Mucosa of rectum (tissue), 2 donors: ENCODE results near the gene GRIA1.

Experiments
- H3K27ac ChIP-seq, 2 donors: one replicate each; pipeline ENCODE4 v1.7.0; 2013; ENCODE audit warnings: inconsistent platforms in 2 of 2, low read depth in 2 of 2, low read length in 2 of 2
- H3K27me3 ChIP-seq, 2 donors: one replicate each; pipeline ENCODE4 v1.7.0; 2013; ENCODE audit warnings: low read length in 2 of 2; ENCODE audit not compliant: control insufficient read depth in 2 of 2, insufficient read depth in 2 of 2
- H3K36me3 ChIP-seq, 2 donors: one replicate each; pipeline ENCODE4 v1.7.0; 2013; ENCODE audit warnings: low read length in 2 of 2; ENCODE audit not compliant: control insufficient read depth in 2 of 2, insufficient read depth in 2 of 2
- H3K4me1 ChIP-seq, 2 donors: one replicate each; pipeline ENCODE4 v1.7.0; 2013; ENCODE audit warnings: low read length in 2 of 2, mild to moderate bottlenecking in 1 of 2; ENCODE audit not compliant: control insufficient read depth in 2 of 2, insufficient read depth in 2 of 2
- H3K4me3 ChIP-seq, 2 donors: one replicate each; pipeline ENCODE4 v1.7.0; 2013; ENCODE audit warnings: low read length in 2 of 2
- H3K9ac ChIP-seq, 2 donors: one replicate each; pipeline ENCODE4 v1.7.0; 2013; ENCODE audit warnings: low read length in 2 of 2, low read depth in 1 of 2, mild to moderate bottlenecking in 1 of 2
- H3K9me3 ChIP-seq, 2 donors: one replicate each; pipeline ENCODE4 v1.7.0; 2013; ENCODE audit warnings: low read length in 2 of 2; ENCODE audit not compliant: control insufficient read depth in 2 of 2
- donor health status: healthy.
- donor health status: Normal muscosa, but diverticular disease.

The GRIA1 gene

GRCh38 chr5:153517241-153517611, 26.8 kb downstream of the GRIA1 start:
- no peak overlapping the region for H3K9ac ChIP-seq
- H3K27ac ChIP-seq: no peak overlapping the region
- no peaks in the 10 kb centered on the region for H3K27me3 ChIP-seq

DNA sequence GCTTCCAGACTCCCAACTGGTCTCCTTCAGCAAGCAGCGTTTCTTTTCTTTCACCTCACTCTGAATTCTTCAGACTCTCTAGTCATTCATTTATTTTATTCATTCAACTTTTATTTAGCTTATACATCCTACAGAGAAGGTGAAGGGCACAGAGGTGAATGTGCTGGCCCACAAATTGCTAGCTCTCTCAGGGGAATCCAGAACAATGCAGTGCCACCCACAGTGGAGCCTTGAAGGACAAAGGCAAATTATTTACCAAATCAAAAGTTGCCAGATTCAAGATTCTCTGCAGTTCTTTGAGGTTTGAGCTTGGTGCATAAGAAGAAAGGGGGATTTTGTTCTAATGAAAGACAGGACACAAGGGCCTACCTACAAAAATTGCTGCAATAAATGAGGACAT, 29.7 kb downstream of the GRIA1 start:
- no peaks in the 10 kb centered on the region for H3K36me3 ChIP-seq
- H3K27ac ChIP-seq: no peak overlapping the region
- H3K4me3 ChIP-seq: no peak overlapping the region
- no peaks in the 10 kb centered on the region for H3K4me1 ChIP-seq
- H3K9ac ChIP-seq: no peak overlapping the region
- no peaks in the 10 kb centered on the region for H3K27me3 ChIP-seq
- no peaks in the 10 kb centered on the region for H3K9me3 ChIP-seq

More at GRCh38 chr5:153517241-153517611, 26.8 kb downstream of the GRIA1 start:
- no peaks in the 10 kb centered on the region for H3K4me1 ChIP-seq
- peaks cover 0 to 2% of the 10 kb centered on the region in 2 donors for H3K9me3 ChIP-seq
- no peak overlapping the region for H3K4me3 ChIP-seq
- no peaks in the 10 kb centered on the region for H3K36me3 ChIP-seq

DNA sequence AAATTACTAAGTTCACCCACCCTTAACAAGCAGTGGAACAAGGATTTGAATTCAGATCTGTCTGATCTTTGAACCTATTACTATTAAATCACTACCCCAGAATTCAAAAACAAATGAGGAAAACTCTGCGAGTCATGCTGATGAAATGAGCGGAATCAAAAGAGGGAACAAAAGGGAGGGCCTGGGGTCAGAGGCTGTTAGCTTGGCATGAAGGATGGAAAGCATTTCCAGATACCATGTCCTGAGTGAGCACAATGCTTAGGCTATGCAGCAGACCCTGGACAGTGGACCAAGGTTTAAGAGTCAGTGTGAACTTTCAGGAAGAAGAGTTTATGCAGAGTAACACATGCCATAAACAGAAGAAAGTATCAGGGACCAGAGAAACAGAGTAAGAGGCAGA, 30.5 kb downstream of the GRIA1 start:
- no peak overlapping the region for H3K9ac ChIP-seq
- no peaks in the 10 kb centered on the region for H3K27me3 ChIP-seq
- no peaks in the 10 kb centered on the region for H3K9me3 ChIP-seq
- no peak overlapping the region for H3K27ac ChIP-seq
- H3K4me3 ChIP-seq: no peak overlapping the region
- no peaks in the 10 kb centered on the region for H3K4me1 ChIP-seq
- no peaks in the 10 kb centered on the region for H3K36me3 ChIP-seq

DNA sequence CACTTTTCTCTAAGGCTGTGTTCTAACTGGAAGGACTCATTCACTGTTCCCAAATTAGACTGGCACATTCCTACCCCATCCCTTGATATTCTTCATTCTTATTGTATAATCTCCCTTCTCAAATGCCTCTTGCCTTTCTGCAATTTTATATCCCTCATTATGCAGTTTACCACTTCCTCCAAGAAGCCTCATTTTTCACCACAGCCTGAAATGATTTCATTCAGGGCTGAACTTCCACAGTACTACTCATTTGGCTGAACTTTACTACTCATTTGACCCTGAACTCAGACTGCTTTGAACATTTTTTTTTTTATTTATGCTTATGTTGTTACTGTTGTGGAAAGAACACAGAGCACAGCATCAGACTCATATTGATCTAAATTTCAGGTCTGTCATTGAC, 32.7 kb downstream of the GRIA1 start:
- no peaks in the 10 kb centered on the region for H3K27me3 ChIP-seq
- no peak overlapping the region for H3K27ac ChIP-seq
- no peak overlapping the region for H3K4me3 ChIP-seq
- H3K36me3 ChIP-seq: no peaks in the 10 kb centered on the region
- H3K9ac ChIP-seq: no peak overlapping the region
- H3K9me3 ChIP-seq: no peaks in the 10 kb centered on the region
- no peaks in the 10 kb centered on the region for H3K4me1 ChIP-seq

- H3K27ac ChIP-seq: no peak overlapping the region
- H3K4me1 ChIP-seq: no peaks in the 10 kb centered on the region
- H3K9me3 ChIP-seq: no peaks in the 10 kb centered on the region
Measured at GRCh38 chr5:153523831-153524230, 33.4 kb downstream of the GRIA1 start.

DNA sequence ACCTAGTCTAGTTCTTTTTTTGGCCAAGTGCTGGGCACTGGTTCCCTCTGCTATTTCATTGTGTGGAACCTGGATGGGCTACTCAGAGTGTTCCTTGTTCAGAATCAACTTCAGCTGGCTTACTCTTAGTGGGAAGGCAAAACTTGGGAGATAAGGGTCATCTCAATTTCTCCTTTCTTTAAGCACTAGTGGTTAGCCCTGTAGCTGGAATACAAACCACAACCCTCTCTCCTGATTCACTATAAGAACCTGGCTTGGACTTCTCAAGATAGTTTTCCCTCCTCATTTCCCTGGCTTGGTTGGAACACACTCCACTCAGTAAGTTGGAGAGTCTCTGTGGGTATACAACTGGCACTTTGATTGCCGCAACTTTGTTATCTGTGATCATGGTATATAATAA, 35.1 kb downstream of the GRIA1 start:
- Histone ChIP-seq H3K4me1 (no peaks in the 10 kb centered on the region), H3K9me3 (no peaks in the 10 kb centered on the region), H3K27ac (no peak overlapping the region), H3K9ac (no peak overlapping the region), H3K27me3 (no peaks in the 10 kb centered on the region), H3K4me3 (no peak overlapping the region), H3K36me3 (no peaks in the 10 kb centered on the region)

More at GRCh38 chr5:153523831-153524230, 33.4 kb downstream of the GRIA1 start:
- Histone ChIP-seq H3K27me3 (no peaks in the 10 kb centered on the region), H3K36me3 (no peaks in the 10 kb centered on the region), H3K4me3 (no peak overlapping the region), H3K9ac (no peak overlapping the region)

- Histone ChIP-seq H3K9ac (no peak overlapping the region), H3K4me3 (no peak overlapping the region), H3K27me3 (no peaks in the 10 kb centered on the region), H3K27ac (no peak overlapping the region), H3K4me1 (no peaks in the 10 kb centered on the region), H3K9me3 (no peaks in the 10 kb centered on the region), H3K36me3 (no peaks in the 10 kb centered on the region)
Measured at GRCh38 chr5:153530357-153531143, 40.1 kb downstream of the GRIA1 start.

DNA sequence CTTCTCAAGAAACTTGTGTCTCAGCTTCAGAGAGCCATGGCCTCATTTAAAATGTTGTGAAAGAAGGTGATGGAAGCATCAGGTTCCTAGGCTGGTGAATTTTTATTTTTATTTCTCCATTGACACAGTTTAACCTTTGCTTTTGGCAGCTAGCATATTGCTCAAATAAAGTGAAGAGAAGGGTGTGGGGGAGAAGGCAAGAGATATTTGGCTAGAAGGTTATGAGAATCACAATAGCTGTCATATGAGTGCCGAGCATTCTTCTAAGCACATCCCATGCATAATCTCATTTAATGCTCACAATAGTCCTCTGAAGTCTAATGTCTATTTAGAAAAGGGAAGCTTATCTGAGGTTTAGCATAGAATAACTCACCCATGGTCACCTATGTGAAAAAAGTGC, 43.1 kb downstream of the GRIA1 start:
- Histone ChIP-seq H3K27ac (no peak overlapping the region), H3K9me3 (peaks cover 0 to 2% of the 10 kb centered on the region in 2 donors), H3K27me3 (no peaks in the 10 kb centered on the region), H3K4me1 (no peaks in the 10 kb centered on the region), H3K36me3 (no peaks in the 10 kb centered on the region), H3K9ac (no peak overlapping the region), H3K4me3 (no peak overlapping the region)

DNA sequence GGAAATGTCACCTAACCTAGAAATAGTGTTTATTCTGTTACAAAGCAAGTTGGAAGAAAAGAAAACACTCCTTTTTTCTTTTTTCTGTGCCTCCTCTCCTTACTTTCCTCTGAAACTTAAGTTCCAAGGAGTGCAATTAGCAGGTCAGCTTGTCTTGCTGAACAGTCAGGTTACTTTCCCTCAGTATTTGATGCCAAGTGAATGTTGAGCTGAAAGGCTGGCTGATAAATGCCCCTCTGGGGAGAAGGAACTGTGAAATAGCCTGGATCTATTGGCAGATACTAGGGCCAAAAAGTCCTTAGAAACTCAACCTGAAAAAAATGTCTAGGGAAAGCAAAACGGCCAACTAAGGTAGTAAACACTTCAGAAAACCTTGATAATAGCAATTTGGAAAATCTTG, 43.6 kb downstream of the GRIA1 start:
- no peak overlapping the region for H3K27ac ChIP-seq

GRCh38 chr5:153537207-153537606, 46.7 kb downstream of the GRIA1 start:
- no peak overlapping the region for H3K4me3 ChIP-seq
- H3K36me3 ChIP-seq: no peaks in the 10 kb centered on the region
- no peaks in the 10 kb centered on the region for H3K4me1 ChIP-seq
- no peak overlapping the region for H3K9ac ChIP-seq
- H3K27ac ChIP-seq: no peak overlapping the region
- H3K27me3 ChIP-seq: no peaks in the 10 kb centered on the region
- peaks cover 0 to 2% of the 10 kb centered on the region in 2 donors for H3K9me3 ChIP-seq

More for the DNA sequence above, 43.6 kb downstream of the GRIA1 start:
- peaks cover 0 to 2% of the 10 kb centered on the region in 2 donors for H3K9me3 ChIP-seq
- H3K9ac ChIP-seq: no peak overlapping the region
- no peaks in the 10 kb centered on the region for H3K4me1 ChIP-seq
- H3K27me3 ChIP-seq: no peaks in the 10 kb centered on the region
- H3K4me3 ChIP-seq: no peak overlapping the region
- no peaks in the 10 kb centered on the region for H3K36me3 ChIP-seq
